Lung (tissue), 12 donors: ENCODE data around the gene CEMIP. TPM values are rescaled to one million over a fixed set of nuclear protein-coding genes. Genes with fewer than 3 reads are reported as not detected.

Source experiments
- ATAC-seq: fragments of 200-7000 bp; cut with Tn5 transposase; one replicate; pipeline ENCODE4 v1.9.1; 2020; ENCODE audit warnings: moderate number of reproducible peaks; ENCODE audit not compliant: insufficient read depth, low FRiP score
- DNase-seq, 3 donors: peaks; one replicate each; pipeline ENCODE4 v3.0.0-alpha.2; 2013 to 2017
- H3K27ac ChIP-seq, 2 donors: one replicate each; pipeline ENCODE4 v1.5.1; 2013; ENCODE audit warnings: mild to moderate bottlenecking in 2 of 2, moderate library complexity in 2 of 2, control low read depth in 1 of 2, inconsistent platforms in 1 of 2, low read depth in 1 of 2, low read length in 1 of 2
- H3K27me3 ChIP-seq, 3 donors: one replicate each; pipeline ENCODE4 v1.5.1; 2013; ENCODE audit warnings: low read length in 2 of 3; ENCODE audit not compliant: control insufficient read depth in 3 of 3, insufficient read depth in 3 of 3
- H3K36me3 ChIP-seq, 4 donors: one replicate each; pipeline ENCODE4 v1.5.1; 2013; ENCODE audit warnings: low read length in 4 of 4, mild to moderate bottlenecking in 1 of 4, moderate library complexity in 1 of 4; ENCODE audit not compliant: control insufficient read depth in 4 of 4, insufficient read depth in 4 of 4
- H3K4me1 ChIP-seq, 5 donors: one replicate each; pipeline ENCODE4 v1.5.1; 2013; ENCODE audit warnings: low read length in 5 of 5, mild to moderate bottlenecking in 2 of 5, moderate library complexity in 1 of 5; ENCODE audit not compliant: control insufficient read depth in 5 of 5, insufficient read depth in 5 of 5
- H3K4me3 ChIP-seq: one replicate; pipeline ENCODE4 v1.5.1; 2013; ENCODE audit warnings: mild to moderate bottlenecking, control low read depth, moderate library complexity
- H3K9ac ChIP-seq, 2 donors: one replicate each; pipeline ENCODE4 v1.5.1; 2013; ENCODE audit warnings: low read length in 2 of 2, control low read depth in 1 of 2; ENCODE audit not compliant: insufficient read depth in 1 of 2
- H3K9me3 ChIP-seq, 4 donors: one replicate each; pipeline ENCODE4 v1.5.1; 2013; ENCODE audit warnings: low read length in 3 of 4, mild to moderate bottlenecking in 1 of 4, moderate library complexity in 1 of 4; ENCODE audit not compliant: control insufficient read depth in 4 of 4, insufficient read depth in 3 of 4
- CTCF ChIP-seq: IDR thresholded peaks from 2 replicates; pipeline ENCODE4 v1.5.1; 2012; ENCODE audit warnings: mild to moderate bottlenecking; ENCODE audit errors: control extremely low read depth, extremely low read depth
- WGBS, 2 donors: extraction: QIAGEN DNeasy Blood & Tissue Kit; methylation state at CpG; one replicate each; pipeline ENCODE4 v1.1.7; 2013; 5-methylcytosine and 5-hydroxymethylcytosine counted together
- polyA plus RNA-seq, 2 donors: library from polyadenylated mRNA; stranded (reverse); fragments of 200-250 nt; gene quantifications; one replicate each; pipeline ENCODE4 v1.2.1, GENCODE V29; 2013
- total RNA-seq, 2 donors: library from RNA; depleted of rRNA in 1 of 2; stranded (reverse); fragments of >200 nt in 1 of 2; gene quantifications; one replicate each; pipeline ENCODE4 v1.2.1, GENCODE V29; 2014 to 2021
- donor health status: control.
- donor health status: control.
- donor health status: Bipolar disorder and iron deficiency.
- donor health status: healthy.
- donor health status: DM: yes; HTN: yes; CAD: no.

The CEMIP gene
- total and polyA plus RNA-seq, 4 donors = 1.9 to 32.0 (median 3.9) TPM

- H3K27me3 ChIP-seq = no peaks in the 10 kb centered on the region
- H3K9ac ChIP-seq = no peak overlapping the region
- no peak for TF ChIP-seq CTCF
- WGBS, 2 donors = 30 to 55% methylated on average over 4 of the region's 4 CpGs
- ATAC-seq (no peak), DNase-seq (no peak)
- peaks cover 0 to 20% (median 3%) of the 10 kb centered on the region in 5 donors for H3K4me1 ChIP-seq
- H3K27ac ChIP-seq = no peak overlapping the region
- H3K4me3 ChIP-seq = no peak overlapping the region
- H3K36me3 ChIP-seq = peaks cover 2 to 15% (median 7%) of the 10 kb centered on the region in 4 donors
- no peaks in the 10 kb centered on the region for H3K9me3 ChIP-seq
These were observed 27.0 kb upstream of the CEMIP start for GRCh38 chr15:80752204-80752603.

GRCh38 chr15:80753161-80753560 lies 26.0 kb upstream of the CEMIP start:
- no peak overlapping the region for H3K27ac ChIP-seq
- H3K27me3 ChIP-seq = no peaks in the 10 kb centered on the region
- 47 to 63% methylated on average over 2 of the region's 2 CpGs for WGBS, 2 donors
- H3K36me3 ChIP-seq = peaks cover 2 to 15% (median 7%) of the 10 kb centered on the region in 4 donors
- H3K9me3 ChIP-seq = no peaks in the 10 kb centered on the region
- TF ChIP-seq CTCF = no peak
- H3K4me3 ChIP-seq = no peak overlapping the region
- peaks cover 0 to 13% (median 0%) of the 10 kb centered on the region in 5 donors for H3K4me1 ChIP-seq
- DNase-seq = no peak
- no peak overlapping the region for H3K9ac ChIP-seq
- ATAC-seq = no peak

- DNase-seq (no peak), ATAC-seq (no peak)
- Histone ChIP-seq H3K27ac (no peak overlapping the region), H3K36me3 (peaks cover 2 to 15% (median 7%) of the 10 kb centered on the region in 4 donors), H3K9me3 (no peaks in the 10 kb centered on the region), H3K4me3 (no peak overlapping the region), H3K9ac (no peak overlapping the region), H3K4me1 (peaks cover 0 to 10% (median 0%) of the 10 kb centered on the region in 5 donors), H3K27me3 (no peaks in the 10 kb centered on the region)
- 93 to 94% methylated on average over 8 of the region's 8 CpGs for WGBS, 2 donors
- no peak for TF ChIP-seq CTCF
These were observed 25.2 kb upstream of the CEMIP start for GRCh38 chr15:80754014-80754413.

- ATAC-seq (no peak), DNase-seq (no peak)
- Histone ChIP-seq H3K27ac (no peak overlapping the region), H3K36me3 (peaks cover 2 to 11% (median 6%) of the 10 kb centered on the region in 4 donors), H3K9me3 (no peaks in the 10 kb centered on the region), H3K27me3 (no peaks in the 10 kb centered on the region), H3K9ac (no peak overlapping the region), H3K4me3 (no peak overlapping the region), H3K4me1 (peaks cover 0 to 7% (median 0%) of the 10 kb centered on the region in 5 donors)
- 62 to 70% methylated on average over 3 of the region's 3 CpGs for WGBS, 2 donors
- TF ChIP-seq CTCF = no peak
These were observed 23.3 kb upstream of the CEMIP start for GRCh38 chr15:80755885-80756284.
